GM12874 (cell line): ENCODE results near the gene SSR4.

Experiments
- TF ChIP-seq, protein P1 (sequence below): IDR thresholded peaks from 2 replicates; pipeline ENCODE4 v1.5.1; 2011; ENCODE audit warnings: low read depth, mild to moderate bottlenecking, control low read depth, low read length, moderate library complexity; ENCODE audit not compliant: insufficient read depth

Gene SSR4

DNA sequence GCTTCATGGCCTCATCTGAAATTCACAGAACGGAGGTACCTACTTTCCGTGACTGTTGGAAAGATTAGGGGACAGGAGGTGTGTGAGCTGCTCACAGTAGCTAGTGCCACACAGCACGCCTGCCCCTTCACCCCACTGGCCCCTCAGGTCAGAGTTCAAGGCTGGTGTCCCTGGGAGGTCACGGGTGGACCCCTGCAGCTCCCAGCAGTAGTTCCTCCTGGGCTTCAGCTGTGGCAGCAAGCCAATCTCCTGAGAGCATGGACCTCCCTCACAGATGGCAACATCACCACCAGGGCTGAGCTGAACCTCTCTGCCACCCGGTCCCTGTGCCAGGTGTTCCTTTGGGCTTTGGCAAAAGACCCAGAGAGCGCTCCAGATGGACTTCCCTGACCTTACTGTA, 2.1 kb upstream of the SSR4 start:
- TF ChIP-seq, protein P1, sequence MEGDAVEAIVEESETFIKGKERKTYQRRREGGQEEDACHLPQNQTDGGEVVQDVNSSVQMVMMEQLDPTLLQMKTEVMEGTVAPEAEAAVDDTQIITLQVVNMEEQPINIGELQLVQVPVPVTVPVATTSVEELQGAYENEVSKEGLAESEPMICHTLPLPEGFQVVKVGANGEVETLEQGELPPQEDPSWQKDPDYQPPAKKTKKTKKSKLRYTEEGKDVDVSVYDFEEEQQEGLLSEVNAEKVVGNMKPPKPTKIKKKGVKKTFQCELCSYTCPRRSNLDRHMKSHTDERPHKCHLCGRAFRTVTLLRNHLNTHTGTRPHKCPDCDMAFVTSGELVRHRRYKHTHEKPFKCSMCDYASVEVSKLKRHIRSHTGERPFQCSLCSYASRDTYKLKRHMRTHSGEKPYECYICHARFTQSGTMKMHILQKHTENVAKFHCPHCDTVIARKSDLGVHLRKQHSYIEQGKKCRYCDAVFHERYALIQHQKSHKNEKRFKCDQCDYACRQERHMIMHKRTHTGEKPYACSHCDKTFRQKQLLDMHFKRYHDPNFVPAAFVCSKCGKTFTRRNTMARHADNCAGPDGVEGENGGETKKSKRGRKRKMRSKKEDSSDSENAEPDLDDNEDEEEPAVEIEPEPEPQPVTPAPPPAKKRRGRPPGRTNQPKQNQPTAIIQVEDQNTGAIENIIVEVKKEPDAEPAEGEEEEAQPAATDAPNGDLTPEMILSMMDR, result no peak

DNA sequence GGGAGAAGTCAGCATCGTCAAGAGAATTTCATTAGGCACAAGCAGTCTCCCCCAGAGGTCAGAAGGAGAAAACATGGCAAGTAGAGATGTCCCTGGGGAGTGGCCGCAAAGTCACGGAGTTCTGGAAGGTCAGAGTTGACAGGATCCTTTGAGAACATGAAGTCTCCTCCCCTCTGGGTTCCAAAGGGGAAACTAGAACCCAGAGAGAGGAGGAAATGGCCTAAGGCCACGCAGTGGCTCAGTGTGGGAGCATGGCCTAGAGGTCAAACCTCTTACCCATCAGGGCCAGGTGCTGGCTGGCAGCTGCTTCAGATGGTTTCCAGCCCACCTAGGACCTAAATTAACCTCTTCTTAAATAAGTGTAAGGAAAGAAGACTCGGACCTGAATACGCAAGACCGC, 1.2 kb upstream of the SSR4 start:
- TF ChIP-seq, protein P1, result no peak

DNA sequence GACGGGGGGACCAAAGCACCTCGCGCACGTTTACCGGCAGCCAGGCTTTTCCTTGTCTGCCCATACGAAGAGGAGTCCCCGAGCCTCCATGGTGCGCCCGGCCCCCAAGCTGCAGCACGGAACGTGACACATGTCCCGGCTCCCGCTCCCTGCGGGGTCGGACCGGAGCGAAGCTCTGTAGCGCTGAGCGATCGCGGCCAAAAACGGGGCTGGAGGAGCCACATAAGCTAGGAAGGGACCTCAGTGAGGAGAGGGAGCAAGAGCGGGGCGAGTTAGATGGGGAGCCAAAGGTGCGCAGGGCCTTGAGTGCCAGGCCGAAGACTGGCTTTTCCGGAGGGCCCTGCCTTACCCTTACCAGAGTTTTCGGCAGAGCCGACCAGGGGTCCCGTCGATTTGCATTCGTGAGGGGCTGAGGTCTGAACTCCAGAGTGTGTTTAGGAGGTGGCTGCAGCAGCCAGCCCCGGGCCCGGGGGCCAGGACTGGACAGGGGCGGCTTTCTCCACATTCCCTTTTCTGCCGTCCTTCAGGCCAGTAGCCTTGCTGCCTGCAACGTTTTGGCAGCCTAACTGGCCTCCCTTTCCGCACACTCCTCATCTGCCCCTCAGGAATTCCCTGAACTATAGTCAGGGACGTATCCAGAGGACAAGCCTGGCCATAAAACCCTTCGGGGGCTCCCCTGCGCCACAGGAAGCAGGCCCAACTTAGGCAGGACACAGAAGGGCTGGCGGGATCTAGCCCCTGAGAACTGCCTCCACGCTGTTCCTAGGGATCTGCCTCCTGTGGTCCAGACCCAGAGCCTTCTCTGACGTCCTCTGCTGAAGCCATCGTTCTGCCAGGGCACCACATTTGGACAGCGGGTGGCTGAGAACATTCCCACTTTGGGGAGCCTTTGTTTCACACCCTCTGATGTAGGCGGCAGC, 689 bp downstream of the SSR4 start:
- TF ChIP-seq, protein P1, result no peak

DNA sequence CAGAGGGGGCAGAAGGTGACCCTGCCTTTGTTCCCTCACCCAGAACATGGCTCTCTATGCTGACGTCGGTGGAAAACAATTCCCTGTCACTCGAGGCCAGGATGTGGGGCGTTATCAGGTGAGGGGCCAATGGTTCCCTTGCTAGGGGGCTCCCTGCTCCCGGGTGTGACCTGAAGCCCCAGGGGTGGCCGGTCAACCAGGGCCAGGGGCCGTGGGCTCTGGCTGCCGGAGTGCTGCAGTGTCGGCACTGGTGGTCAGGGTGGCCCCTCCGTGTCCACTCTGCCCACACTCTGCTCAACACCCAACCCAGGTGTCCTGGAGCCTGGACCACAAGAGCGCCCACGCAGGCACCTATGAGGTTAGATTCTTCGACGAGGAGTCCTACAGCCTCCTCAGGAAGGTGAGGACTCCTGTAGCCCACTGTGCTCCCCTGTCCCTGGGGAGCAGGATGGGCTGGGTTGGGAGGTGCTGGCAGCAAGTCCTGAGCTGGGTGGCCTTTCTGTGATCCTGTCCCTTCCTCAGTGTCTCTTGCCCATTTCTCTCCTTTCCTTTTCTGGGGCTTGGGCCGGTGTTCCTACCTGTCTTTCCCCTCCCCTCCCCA, 3.0 kb downstream of the SSR4 start:
- TF ChIP-seq, protein P1, result no peak

DNA sequence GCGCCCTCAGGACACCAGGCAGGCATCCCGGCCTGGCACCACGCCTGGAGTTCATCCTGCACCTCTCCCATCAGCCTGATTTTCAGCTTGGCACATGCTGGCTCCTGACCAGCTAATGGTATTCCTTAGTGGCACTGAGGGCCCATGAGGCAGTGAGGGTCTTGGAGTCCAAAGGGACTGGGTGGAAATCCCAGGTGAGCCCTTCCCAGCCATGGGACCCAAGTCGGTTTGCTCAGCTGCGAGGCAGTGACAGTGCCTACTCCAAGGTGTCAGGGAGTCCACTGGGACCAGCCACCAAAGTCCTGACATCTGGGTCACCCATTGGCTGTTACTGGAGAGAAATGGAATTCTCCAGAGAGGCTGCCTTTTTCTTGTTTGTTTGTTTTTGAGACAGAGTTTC, 4.9 kb downstream of the SSR4 start:
- TF ChIP-seq, protein P1, result no peak

DNA sequence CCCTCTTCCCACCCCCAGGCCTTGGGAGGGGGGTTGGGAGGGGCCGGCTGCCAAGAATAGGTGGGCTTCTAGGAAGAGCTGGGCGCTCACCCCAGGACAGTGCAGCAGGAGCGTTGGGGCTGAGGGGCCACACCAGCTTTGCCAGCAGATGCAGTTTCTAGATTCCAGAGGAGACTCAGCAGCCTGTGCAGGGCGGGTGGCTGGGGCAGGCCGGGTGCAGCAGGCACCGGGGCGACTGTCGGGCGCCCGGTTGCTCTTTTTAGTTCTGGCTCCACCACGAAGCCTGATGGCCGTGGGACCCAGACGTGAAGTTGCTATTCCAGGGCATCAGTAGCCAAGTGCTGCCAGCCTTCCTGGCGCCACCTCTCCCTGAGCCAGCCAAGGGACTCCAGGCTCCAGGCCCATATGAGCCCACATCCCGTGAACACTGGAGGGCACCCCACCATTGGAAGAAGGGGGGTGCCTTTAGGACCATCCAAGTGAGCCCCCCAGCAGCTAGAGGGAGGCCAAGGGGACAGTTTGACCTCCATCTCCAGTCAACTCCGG, 5.8 kb downstream of the SSR4 start:
- TF ChIP-seq, protein P1, result no peak

DNA sequence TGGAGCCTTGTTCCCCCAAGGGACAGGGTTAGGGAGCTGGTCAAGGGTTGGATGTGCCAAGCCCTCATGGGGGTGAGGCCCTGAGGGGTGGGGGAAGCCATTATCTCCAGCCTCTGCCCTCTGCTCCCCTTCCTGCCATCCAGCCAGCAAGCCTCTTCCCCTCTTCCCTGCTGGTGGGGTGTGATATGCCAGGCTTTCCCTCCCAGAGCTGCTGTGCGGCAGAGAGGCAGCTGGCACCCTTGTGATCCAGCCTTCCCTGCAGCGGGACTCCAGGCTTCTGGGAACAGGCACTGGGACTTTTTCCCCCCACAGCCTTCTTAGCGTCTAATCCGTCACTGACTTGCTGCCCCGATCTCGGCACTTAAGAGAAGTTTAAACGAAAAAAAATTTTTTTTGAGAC, 6.3 kb downstream of the SSR4 start:
- TF ChIP-seq, protein P1, result no peak
